DMS153 (cell line): Measurements from ENCODE around the gene ITPRIPL2.

Experiments
- DNase-seq: peaks from one replicate; lab custom pipeline; 2025; lab: John Stamatoyannopoulos, UW

The ITPRIPL2 gene

DNA sequence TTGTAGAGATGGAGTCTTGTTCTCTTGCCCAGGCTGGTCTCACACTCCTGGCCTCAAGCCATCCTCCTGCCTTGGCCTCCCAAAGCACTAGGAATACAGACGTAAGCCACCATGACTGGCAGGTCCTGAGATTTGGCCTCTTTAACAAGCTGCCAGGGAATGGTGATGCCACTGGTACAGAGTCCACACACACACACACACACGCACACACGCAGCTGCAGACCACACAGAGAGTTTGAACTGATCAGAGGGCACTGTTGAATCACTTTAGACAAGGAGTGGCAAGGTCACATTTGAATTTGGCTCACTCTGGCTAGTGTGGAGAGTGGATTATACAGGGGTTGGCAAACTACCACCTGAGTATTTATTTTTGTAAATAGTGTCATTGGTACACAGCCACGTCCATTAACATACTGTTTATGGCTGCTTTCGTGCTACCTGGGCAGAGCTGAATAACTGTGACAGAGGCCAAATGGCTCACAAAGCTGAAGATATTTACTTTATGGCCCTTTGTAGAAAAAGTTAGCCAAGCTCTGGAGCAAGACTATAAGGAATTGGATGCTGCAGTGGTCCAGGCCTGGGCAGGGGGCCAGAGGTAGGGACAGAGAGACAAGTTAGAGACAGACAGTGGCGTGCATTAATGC, 9.9 kb downstream of the ITPRIPL2 start:
- peak; percentile 9 for DNase-seq

DNA sequence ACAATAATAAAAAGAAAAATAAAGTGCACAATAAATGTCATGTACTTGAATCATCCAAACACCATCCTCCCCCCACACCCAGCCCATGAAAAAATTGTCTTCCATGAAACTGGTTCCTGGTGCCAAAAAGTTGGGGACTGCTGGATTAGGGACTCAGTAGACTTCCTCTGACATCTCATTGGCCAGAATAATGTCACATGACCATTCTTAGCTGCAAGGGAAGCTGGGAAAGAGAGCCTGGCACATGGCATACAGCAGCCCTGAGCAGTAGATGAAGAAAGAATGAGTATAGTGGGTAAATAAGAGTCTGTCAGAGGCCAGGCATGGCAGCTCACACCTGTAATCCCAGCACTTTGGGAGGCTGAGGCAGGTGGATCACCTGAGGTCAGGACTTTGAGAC, 12.5 kb downstream of the ITPRIPL2 start:
- no peak for DNase-seq

GRCh38 chr16:19127205-19127604, 13.4 kb downstream of the ITPRIPL2 start:
- DNase-seq, result no peak

DNA sequence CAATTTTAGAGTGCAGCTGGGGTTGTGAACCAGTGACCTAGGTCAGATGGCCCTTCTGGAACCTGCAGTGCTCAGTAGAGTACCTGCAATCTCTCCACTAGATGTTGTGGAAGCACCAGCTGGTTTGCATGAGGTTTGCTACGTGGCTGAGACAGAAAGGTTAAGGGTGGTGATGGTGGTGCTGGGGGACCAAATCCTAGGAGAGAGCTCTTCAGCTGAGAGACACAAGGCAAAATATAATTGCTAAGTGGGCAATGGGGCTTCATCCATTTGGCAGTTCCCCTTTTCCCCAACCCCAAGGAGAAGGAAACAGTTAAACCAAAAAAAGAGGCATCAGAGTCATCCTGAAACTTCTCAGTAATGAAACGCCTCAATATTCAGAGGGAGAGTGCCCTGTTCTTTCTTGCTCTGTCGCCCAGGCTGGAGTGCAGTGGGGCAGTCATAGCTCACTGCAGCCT, 13.9 kb downstream of the ITPRIPL2 start:
- DNase-seq, result no peak

DNA sequence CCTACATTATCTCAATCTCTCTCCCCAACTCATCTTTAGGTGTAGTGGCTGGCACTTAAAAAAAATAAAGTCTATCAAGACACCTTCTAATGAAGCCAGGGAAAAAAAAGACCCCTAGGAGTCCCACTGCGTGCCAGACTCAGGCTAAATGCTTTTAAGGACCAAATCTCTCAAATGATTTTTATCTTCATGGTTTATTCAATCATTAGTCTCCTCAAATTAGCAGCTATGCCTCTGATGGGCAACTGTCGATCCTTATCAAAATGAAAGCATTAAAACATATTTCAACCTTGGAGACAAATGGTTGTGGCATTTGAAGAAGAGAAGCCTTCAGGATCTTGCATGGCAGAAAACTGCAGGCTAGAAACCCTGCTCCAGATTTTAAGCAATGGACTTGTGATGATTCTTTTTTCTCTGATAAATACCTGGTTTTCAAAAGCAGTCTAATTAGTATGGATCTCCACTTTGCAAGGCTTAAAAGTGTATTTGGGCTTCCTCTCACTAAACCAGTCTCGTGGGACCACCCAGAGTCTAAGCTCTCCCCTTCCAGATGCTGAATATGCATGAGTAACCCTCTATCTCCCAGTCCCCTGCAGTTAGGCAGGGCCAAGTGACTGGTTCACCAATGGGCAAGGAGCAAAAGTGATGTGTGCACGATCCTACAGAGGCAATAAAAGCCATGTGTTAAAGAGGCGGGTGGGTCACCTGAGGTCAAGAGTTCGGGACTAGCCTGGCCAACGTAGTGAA, 14.9 kb downstream of the ITPRIPL2 start:
- no peak for DNase-seq

GRCh38 chr16:19130385-19130784, 16.6 kb downstream of the ITPRIPL2 start:
- DNase-seq, result no peak

DNA sequence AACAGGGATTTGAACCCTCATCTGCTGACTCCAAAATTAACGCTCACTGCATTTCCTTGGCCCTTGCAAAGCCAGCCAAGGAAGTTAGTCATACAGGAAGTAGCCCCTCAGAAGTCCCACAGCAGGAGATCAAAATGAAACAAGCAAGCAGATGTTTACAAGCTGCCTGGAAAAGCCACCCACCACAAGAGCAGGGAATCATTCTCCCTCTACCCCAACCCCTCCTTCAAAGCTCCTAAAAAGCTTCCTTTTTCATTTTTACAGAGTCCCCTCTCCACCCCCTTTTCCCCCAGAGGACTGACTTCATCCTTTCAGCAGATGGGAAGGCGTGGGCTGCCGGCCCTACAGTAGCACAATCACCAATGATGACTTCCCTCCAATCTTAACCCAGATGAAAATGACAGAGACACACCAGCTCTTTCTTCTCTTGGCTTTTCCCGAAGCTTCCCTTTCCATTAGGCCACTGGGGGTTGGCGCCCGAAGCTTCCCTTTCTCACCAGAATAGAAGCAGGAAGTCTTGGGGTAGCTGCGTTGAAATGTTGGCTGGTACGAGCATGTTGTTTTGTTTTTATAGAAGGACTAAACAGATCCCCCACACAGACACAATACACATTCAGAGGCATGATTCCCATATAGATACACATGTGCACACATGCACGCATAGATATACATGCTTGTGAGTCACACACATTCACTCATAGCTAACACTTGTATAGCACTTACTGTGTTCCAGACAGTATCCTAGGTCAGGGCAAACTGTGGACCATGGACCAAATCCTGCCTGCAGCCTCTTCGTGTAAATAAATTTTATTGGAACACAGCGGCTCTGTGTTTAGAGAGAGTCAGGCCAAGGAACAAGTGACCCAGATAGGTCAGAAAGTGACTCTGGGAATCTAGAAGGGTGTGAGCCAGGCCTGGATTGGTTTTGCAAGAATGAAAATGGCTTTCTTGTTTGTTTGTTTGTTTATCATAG, 17.4 kb downstream of the ITPRIPL2 start:
- peak; percentile 44 for DNase-seq

GRCh38 chr16:19131825-19132218, 18.1 kb downstream of the ITPRIPL2 start:
- DNase-seq, result no peak

- DNase-seq, result no peak
Measured at GRCh38 chr16:19132255-19132654, 18.5 kb downstream of the ITPRIPL2 start.

DNA sequence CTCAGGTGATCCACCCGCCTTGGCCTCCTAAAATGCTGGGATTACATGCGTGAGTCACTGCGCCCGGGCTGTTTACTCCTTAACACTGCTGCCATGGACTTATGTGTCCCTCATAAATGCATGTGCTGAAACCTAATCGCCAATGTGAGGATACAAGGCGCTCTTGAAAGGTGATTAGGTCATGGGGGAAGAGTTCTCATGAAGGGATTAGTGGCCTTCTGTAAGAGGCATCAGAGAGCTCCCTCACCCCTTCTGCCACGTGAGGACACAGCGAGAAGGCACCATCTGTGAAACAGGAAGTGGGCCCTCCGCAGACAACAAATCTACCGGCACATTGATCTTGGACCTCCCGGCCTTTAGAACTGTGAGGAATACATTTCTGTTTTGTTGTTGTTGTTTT, 19.1 kb downstream of the ITPRIPL2 start:
- DNase-seq, result no peak

DNA sequence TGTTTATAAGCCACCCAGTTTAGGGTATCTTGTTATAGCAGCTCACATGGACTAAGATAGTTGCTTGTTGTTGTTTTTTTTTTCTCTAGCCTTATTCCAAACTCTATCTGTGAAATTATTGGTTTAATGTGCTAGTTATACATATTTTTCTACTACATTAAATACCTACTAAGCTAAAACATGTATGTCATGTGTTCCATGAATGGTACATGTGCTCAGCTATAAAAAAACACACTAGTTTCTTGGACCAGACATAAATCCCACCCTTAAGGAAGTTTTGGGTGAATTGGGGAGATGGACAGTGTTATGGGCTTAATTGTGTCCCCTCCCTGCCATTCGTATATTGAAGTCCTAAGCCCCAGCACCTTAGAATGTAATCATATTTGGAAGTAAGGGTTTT, 19.8 kb downstream of the ITPRIPL2 start:
- no peak for DNase-seq

GRCh38 chr16:19135201-19135842, 21.6 kb downstream of the ITPRIPL2 start:
- no peak for DNase-seq

DNA sequence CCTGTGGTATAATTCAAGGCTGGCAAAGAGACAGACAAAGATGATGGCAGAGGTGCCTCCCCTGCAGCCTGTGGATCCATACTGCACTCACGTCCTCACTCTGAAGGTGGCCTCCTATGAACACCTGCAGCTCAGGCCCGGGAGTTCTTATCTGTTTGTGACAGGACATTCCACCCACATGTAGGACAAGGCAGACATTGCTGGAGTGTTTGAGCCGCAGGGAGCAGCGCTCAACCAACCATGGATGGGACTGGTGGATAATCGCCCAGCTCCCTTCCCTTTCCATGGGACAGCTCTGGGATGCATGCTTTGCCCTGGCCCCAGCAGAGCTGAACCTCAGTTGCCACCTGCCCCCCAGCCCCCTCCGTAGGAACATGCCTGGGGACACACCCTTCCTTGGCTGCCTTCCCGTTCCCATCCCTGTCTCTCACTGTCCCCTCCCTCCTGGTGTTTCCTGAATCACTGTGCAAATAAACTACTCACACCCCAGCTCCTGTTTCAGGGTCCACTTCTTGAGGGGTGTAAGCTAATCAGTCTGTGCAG, 22.2 kb downstream of the ITPRIPL2 start:
- peak; percentile 66 for DNase-seq

DNA sequence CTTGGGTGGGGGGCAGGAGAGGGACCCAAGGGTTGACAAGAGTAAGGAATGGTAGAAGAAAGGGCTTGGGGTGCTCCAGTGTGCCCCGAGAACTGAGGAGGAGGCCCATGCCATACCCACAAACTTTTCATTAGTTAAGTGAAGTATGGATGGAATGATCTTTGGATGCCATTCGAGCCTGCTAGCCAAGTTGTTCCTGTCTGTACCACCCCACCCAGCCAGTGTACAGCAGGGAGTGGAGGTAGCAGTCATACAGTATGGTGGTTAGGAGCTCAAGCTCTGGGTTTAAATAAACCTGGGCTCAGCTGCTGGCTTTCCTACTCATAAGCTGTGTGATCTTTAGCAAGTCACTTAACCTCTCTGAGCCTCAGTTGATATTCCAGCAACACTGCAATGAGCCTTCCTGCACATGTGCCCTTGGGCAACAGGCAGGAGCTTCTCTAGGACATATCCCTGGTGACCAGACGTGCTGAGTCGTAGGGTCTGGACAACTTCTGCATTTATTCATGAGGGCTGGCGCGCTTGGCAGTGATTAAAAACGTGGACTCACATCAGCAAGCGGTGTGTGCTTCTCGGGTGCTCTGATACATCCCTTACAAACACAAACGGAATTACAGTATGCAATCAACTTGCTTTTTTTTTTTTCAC, 22.9 kb downstream of the ITPRIPL2 start:
- no peak for DNase-seq

GRCh38 chr16:19137201-19138128, 23.7 kb downstream of the ITPRIPL2 start:
- no peak for DNase-seq

DNA sequence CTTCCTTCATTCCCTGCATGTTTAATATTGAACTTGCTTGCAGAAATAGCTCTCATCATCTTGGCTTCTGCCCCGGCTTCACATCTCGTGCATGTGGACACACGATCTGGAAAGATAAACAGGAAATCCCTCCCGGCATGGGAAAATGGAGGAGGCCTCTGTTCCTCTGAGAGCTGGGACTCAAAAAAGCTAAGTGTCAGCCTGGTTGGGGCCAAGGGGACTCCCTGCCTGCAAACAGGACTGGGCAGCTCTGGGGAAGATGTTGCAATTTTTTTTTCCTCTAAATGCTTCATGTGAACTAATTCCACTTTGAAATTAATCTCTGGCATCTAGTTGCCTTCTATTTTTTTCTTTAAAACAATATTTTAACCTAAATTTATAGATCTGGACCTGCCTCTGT, 24.8 kb downstream of the ITPRIPL2 start:
- DNase-seq, result peak; percentile 96

DNA sequence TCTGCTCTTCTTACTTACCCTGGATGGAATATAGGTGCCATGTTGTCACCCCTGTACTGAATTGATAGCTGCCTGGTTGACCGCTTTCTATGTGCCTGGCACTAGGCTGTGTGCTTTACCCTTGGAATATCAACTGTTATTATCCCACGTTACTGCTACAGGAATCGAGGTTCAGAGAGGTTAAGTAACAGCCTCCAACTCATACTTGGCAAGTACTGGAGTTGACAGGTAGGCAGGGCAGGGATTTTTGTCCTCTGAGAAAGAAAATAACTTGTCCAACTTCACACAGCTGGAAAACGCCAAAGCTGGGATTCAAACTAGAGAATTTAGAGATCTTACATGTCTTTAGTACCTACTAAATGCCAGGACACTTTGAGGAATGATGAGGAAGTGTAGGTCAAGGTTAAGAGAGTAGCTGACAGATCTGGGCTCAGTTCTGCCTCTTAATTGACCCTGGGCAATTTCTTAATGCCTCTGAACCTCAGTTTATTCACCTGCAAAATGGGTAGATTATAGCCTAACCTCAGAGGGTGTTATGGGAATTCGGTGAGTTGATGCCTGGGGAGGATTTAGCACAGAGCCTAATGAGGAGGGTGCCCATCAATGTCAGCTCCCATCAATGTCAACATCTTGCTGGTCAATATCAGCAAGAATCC, 25.8 kb downstream of the ITPRIPL2 start:
- no peak for DNase-seq

GRCh38 chr16:19140396-19140795, 26.6 kb downstream of the ITPRIPL2 start:
- DNase-seq, result no peak

- DNase-seq, result peak; percentile 14
Measured at GRCh38 chr16:19142939-19143598, 29.3 kb downstream of the ITPRIPL2 start.
